ENCODE results near the gene ELMO1. TPM values are rescaled to one million over a fixed set of nuclear protein-coding genes. Genes with fewer than 3 reads are reported as not detected.

Gene ELMO1
- total and polyA plus RNA-seq, 11 donors: 6.9 to 38.6 (median 14.7) TPM

- H3K4me1 ChIP-seq: peaks cover 0 to 8% (median 0%) of the 10 kb centered on the region in 12 donors
- no peaks in the 10 kb centered on the region for H3K27me3 ChIP-seq
- H3K9me3 ChIP-seq: peaks cover 0 to 12% (median 0%) of the 10 kb centered on the region in 12 donors
- TF ChIP-seq POLR2A (IDR thresholded peaks at IDR 0.05): no peak
- TF ChIP-seq CTCF (IDR thresholded peaks at IDR 0.05): no peak
- DNase-seq (no peak), ATAC-seq (peak in 1 of 4 donors; percentile 57)
- 81 to 89% (median 85%) methylated on average over 3 of the region's 3 CpGs for WGBS, 4 donors
- H3K36me3 ChIP-seq: no peaks in the 10 kb centered on the region
- H3K27ac ChIP-seq: no peak overlapping the region
- H3K4me3 ChIP-seq: no peak overlapping the region
- intact Hi-C loops (cut with DNase I): no loop called here
These were observed 524.7 kb downstream of the ELMO1 start for GRCh38 chr7:36923943-36924436.

GRCh38 chr7:36923185-36923584 is 525.5 kb downstream of the ELMO1 start:
- no peak overlapping the region for H3K27ac ChIP-seq
- peaks cover 0 to 12% (median 0%) of the 10 kb centered on the region in 12 donors for H3K9me3 ChIP-seq
- no peak for DNase-seq
- H3K4me1 ChIP-seq: peaks cover 0 to 8% (median 0%) of the 10 kb centered on the region in 12 donors
- TF ChIP-seq POLR2A (IDR thresholded peaks at IDR 0.05): no peak
- no peak for TF ChIP-seq CTCF (IDR thresholded peaks at IDR 0.05)
- ATAC-seq: no peak
- H3K27me3 ChIP-seq: no peaks in the 10 kb centered on the region
- H3K36me3 ChIP-seq: no peaks in the 10 kb centered on the region
- H3K4me3 ChIP-seq: no peak overlapping the region
- intact Hi-C loops (cut with DNase I): no loop called here

- Histone ChIP-seq H3K27me3 (no peaks in the 10 kb centered on the region), H3K4me1 (peaks cover 0 to 8% (median 0%) of the 10 kb centered on the region in 12 donors), H3K27ac (no peak overlapping the region), H3K36me3 (no peaks in the 10 kb centered on the region), H3K4me3 (no peak overlapping the region), H3K9me3 (peaks cover 0 to 12% (median 0%) of the 10 kb centered on the region in 12 donors)
- WGBS, 4 donors: 94 to 100% (median 97%) methylated on average over 1 of the region's 1 CpG
- DNase-seq (no peak), ATAC-seq (no peak)
- no peak for TF ChIP-seq CTCF (IDR thresholded peaks at IDR 0.05)
- TF ChIP-seq POLR2A (IDR thresholded peaks at IDR 0.05): no peak
- intact Hi-C loops (cut with DNase I): no loop called here
These were observed 528.2 kb downstream of the ELMO1 start for GRCh38 chr7:36920433-36920832.

- 79 to 88% (median 85%) methylated on average over 4 of the region's 4 CpGs for WGBS, 4 donors
- TF ChIP-seq CTCF (IDR thresholded peaks at IDR 0.05): no peak
- TF ChIP-seq POLR2A (IDR thresholded peaks at IDR 0.05): no peak
- peaks cover 0 to 8% (median 0%) of the 10 kb centered on the region in 12 donors for H3K4me1 ChIP-seq
- no peak overlapping the region for H3K4me3 ChIP-seq
- ATAC-seq (no peak), DNase-seq (no peak)
- H3K27ac ChIP-seq: no peak overlapping the region
- H3K27me3 ChIP-seq: no peaks in the 10 kb centered on the region
- peaks cover 0 to 12% (median 0%) of the 10 kb centered on the region in 12 donors for H3K9me3 ChIP-seq
- no peaks in the 10 kb centered on the region for H3K36me3 ChIP-seq
- intact Hi-C loops (cut with DNase I): no loop called here
These were observed 528.9 kb downstream of the ELMO1 start for GRCh38 chr7:36919738-36920137.

Data from heart left ventricle (tissue), 16 donors.